A549 (cell line): ENCODE results near the gene NCAPG. TPM values are rescaled to one million over a fixed set of nuclear protein-coding genes. Genes with fewer than 3 reads are reported as not detected.
A peak's percentile ranks its signal among the peaks of the same experiment; 100 is the strongest.

ENCODE experiments used
- ATAC-seq, 2 experiments: fragments of 200-7000 bp in 1 of 2; fragments of >200 bp in 1 of 2; cut with Nextera tagmentation in 1 of 2; cut with Tn5 transposase in 1 of 2; 3 replicates each; pipeline versions ENCODE4 v1.8.0 to v1.9.1; 2018 to 2020; ENCODE audit warnings: mild to moderate bottlenecking in 1 of 2, moderate library complexity in 1 of 2
- CTCF ChIA-PET: fragments of 300-600 bp; sonication (Branson Sonifier 250); formaldehyde crosslinking; extraction: SDS; loops from one replicate; lab custom pipeline; 2021; ENCODE audit warnings: antibody characterized with exemption, inconsistent platforms; lab: Yijun Ruan, JAX
- POLR2A ChIA-PET: fragments of 350-600 bp; formaldehyde crosslinking; extraction: SDS; loops from one replicate; lab custom pipeline; 2021; ENCODE audit warnings: antibody characterized with exemption, inconsistent platforms; lab: Yijun Ruan, JAX
- DNase-seq, 2 experiments: peaks; one replicate each; pipeline versions ENCODE4 v3.0.0 to v3.0.0-alpha.2; 2011 to 2016; ENCODE audit warnings: low read depth in 1 of 2, low spot score in 1 of 2
- FAIRE-seq: peaks from 2 replicates; lab custom pipeline; 2011; peaks lifted over from hg19 to GRCh38; lab: Jason Lieb, UNC
- H3K27ac ChIP-seq, 2 experiments: fragments of >200 bp; sonication (Bioruptor Twin); formaldehyde crosslinking; 3 replicates each; pipeline ENCODE4 v1.5.1; 2016 to 2017
- H3K4me1 ChIP-seq: fragments of >200 bp; sonication (Bioruptor Twin); formaldehyde crosslinking; 3 replicates; pipeline ENCODE4 v1.6.1; 2016
- H3K4me2 ChIP-seq: fragments of >200 bp; sonication (Bioruptor Twin); formaldehyde crosslinking; 3 replicates; pipeline ENCODE4 v1.6.1; 2016
- H3K4me3 ChIP-seq: fragments of >200 bp; sonication (Bioruptor Twin); formaldehyde crosslinking; 3 replicates; pipeline ENCODE4 v1.5.1; 2016
- H3K9me3 ChIP-seq: fragments of >200 bp; sonication (Bioruptor Twin); formaldehyde crosslinking; 3 replicates; pipeline ENCODE4 v1.6.1; 2016
- BCL3 ChIP-seq: fragments of >200 bp; sonication (Bioruptor Twin); formaldehyde crosslinking; IDR thresholded peaks from 3 replicates; pipeline ENCODE4 v1.6.1; 2016
- BHLHE40 ChIP-seq: IDR thresholded peaks from 2 replicates; pipeline ENCODE4 v1.6.1; 2012; ENCODE audit warnings: low read depth, low read length, inconsistent platforms
- CBX2 ChIP-seq: fragments of 200-600 bp; sonication (generic); IDR thresholded peaks from 2 replicates; pipeline ENCODE4 v1.6.1; 2016; ENCODE audit warnings: low read depth, mild to moderate bottlenecking, borderline replicate concordance
- CHD2 ChIP-seq: fragments of 150-350 bp; IDR thresholded peaks from 2 replicates; pipeline ENCODE4 v1.6.1; 2014; ENCODE audit warnings: low read length; ENCODE audit not compliant: partially characterized antibody
- CTCF ChIP-seq: fragments of >200 bp; sonication (Bioruptor Twin); formaldehyde crosslinking; IDR thresholded peaks from 3 replicates; pipeline ENCODE4 v1.5.1; 2016
- E2F6 ChIP-seq: IDR thresholded peaks from 2 replicates; pipeline ENCODE4 v1.6.1; 2012; ENCODE audit warnings: low read depth, borderline replicate concordance
- EHMT2 ChIP-seq: fragments of 200-600 bp; sonication (generic); IDR thresholded peaks from 2 replicates; pipeline ENCODE4 v1.6.1; 2016; ENCODE audit warnings: antibody characterized with exemption, low read depth, mild to moderate bottlenecking, moderate library complexity
- EP300 ChIP-seq, 2 experiments: fragments of >200 bp; sonication (Bioruptor Twin); formaldehyde crosslinking; IDR thresholded peaks; 2 replicates in 1 of 2; 3 replicates in 1 of 2; pipeline ENCODE4 v1.6.1; 2016 to 2017
- ESRRA ChIP-seq: fragments of 150-350 bp; IDR thresholded peaks from 2 replicates; pipeline ENCODE4 v1.6.1; 2014; ENCODE audit warnings: mild to moderate bottlenecking, low read length, borderline replicate concordance
- FOSL2 ChIP-seq, 2 experiments: fragments of 450-650 bp in 1 of 2; fragments of >200 bp in 1 of 2; sonication (Bioruptor Twin) in 1 of 2; formaldehyde crosslinking; IDR thresholded peaks; 2 replicates each; pipeline versions ENCODE4 v1.5.0 to v1.6.1; 2016 to 2020; ENCODE audit warnings: mild to moderate bottlenecking in 1 of 2, moderate library complexity in 1 of 2
- FOXS1 ChIP-seq: fragments of 250-450 bp; sonication (Bioruptor Pico); IDR thresholded peaks from 2 replicates; pipeline ENCODE4 v1.5.0; 2020; ENCODE audit warnings: mild to moderate bottlenecking, moderate library complexity
- GATA3 ChIP-seq: IDR thresholded peaks from 2 replicates; pipeline ENCODE4 v1.6.1; 2012; ENCODE audit warnings: borderline replicate concordance
- HDAC2 ChIP-seq: fragments of 200-600 bp; sonication (generic); IDR thresholded peaks from 2 replicates; pipeline ENCODE4 v1.6.1; 2016
- HOXA7 ChIP-seq: fragments of 250-450 bp; sonication (Bioruptor Pico); IDR thresholded peaks from 2 replicates; pipeline ENCODE4 v1.5.0; 2020; ENCODE audit warnings: mild to moderate bottlenecking, moderate library complexity
- JUN ChIP-seq, 2 experiments: fragments of >200 bp; sonication (Bioruptor Twin); formaldehyde crosslinking; IDR thresholded peaks; 2 replicates in 1 of 2; 3 replicates in 1 of 2; pipeline ENCODE4 v1.6.1; 2016 to 2017
- JUNB ChIP-seq: fragments of >200 bp; sonication (Bioruptor Twin); formaldehyde crosslinking; IDR thresholded peaks from 2 replicates; pipeline ENCODE4 v1.6.1; 2016
- KDM5A ChIP-seq: fragments of 200-600 bp; sonication (generic); IDR thresholded peaks from 2 replicates; pipeline ENCODE4 v1.6.1; 2016; ENCODE audit warnings: antibody characterized with exemption, mild to moderate bottlenecking
- MAX ChIP-seq: IDR thresholded peaks from 2 replicates; pipeline ENCODE4 v1.6.1; 2012
- MYC ChIP-seq: IDR thresholded peaks from 2 replicates; pipeline ENCODE4 v1.6.1; 2012; ENCODE audit warnings: mild to moderate bottlenecking, inconsistent platforms, low read length, improper control_type of control experiment, borderline replicate concordance
- NFE2L2 ChIP-seq: fragments of 150-350 bp; conservative IDR thresholded peaks from 2 replicates; pipeline ENCODE4 v1.6.1; 2014; ENCODE audit warnings: low read length
- NR3C1 ChIP-seq: fragments of >200 bp; sonication (Bioruptor Twin); formaldehyde crosslinking; IDR thresholded peaks from 3 replicates; pipeline ENCODE4 v1.6.1; 2017
- PHF8 ChIP-seq: fragments of 200-600 bp; sonication (generic); IDR thresholded peaks from 2 replicates; pipeline ENCODE4 v1.6.1; 2016; ENCODE audit warnings: low read depth, mild to moderate bottlenecking, antibody characterized with exemption, moderate library complexity, borderline replicate concordance
- POLR2A ChIP-seq: IDR thresholded peaks from 2 replicates; pipeline ENCODE4 v1.6.1; 2012; ENCODE audit warnings: mild to moderate bottlenecking, low read length
- REST ChIP-seq: fragments of 200-600 bp; sonication (generic); IDR thresholded peaks from 2 replicates; pipeline ENCODE4 v1.6.1; 2016; ENCODE audit warnings: antibody characterized with exemption, mild to moderate bottlenecking, moderate library complexity
- RNF2 ChIP-seq: fragments of 200-600 bp; sonication (generic); IDR thresholded peaks from 2 replicates; pipeline ENCODE4 v1.6.1; 2016; ENCODE audit warnings: low read depth, mild to moderate bottlenecking, antibody characterized with exemption, moderate library complexity, borderline replicate concordance
- TP53 ChIP-seq: fragments of 250-450 bp; sonication (Bioruptor Pico); IDR thresholded peaks from 2 replicates; pipeline ENCODE4 v1.5.0; 2021; ENCODE audit warnings: mild to moderate bottlenecking, moderate library complexity
- ZC3H11A ChIP-seq: fragments of 450-650 bp; IDR thresholded peaks from 2 replicates; pipeline ENCODE4 v1.6.1; 2014; ENCODE audit warnings: antibody characterized with exemption, mild to moderate bottlenecking
- ZNF302 ChIP-seq: fragments of 250-450 bp; sonication (Bioruptor Pico); IDR thresholded peaks from 2 replicates; pipeline ENCODE4 v1.9.0; 2021; ENCODE audit warnings: inconsistent platforms, mild to moderate bottlenecking, moderate library complexity
- ZSCAN20 ChIP-seq: fragments of 250-450 bp; sonication (Bioruptor Pico); IDR thresholded peaks from 2 replicates; pipeline ENCODE4 v1.8.0; 2022; ENCODE audit warnings: mild to moderate bottlenecking, moderate library complexity
- WGBS: methylation state at CpG from one replicate; pipeline ENCODE4 v1.1.6; 2017; ENCODE audit errors: missing lambda C conversion rate; 5-methylcytosine and 5-hydroxymethylcytosine counted together
- polyA minus RNA-seq: library from RNA; depleted of rRNA, polyadenylated mRNA; stranded (reverse); fragments of >200 nt; gene quantifications from 2 replicates; pipeline ENCODE4 v1.2.3, GENCODE V29; 2011; rRNA and poly(A)+ RNA removed
- polyA plus RNA-seq, 4 experiments: library from polyadenylated mRNA; depleted of rRNA in 3 of 4; stranded (reverse); fragments of >200 nt; fragmentation: RNase III in 1 of 4; extraction: RNeasy Plus Mini Kit Qiagen cat#74134 plus additional on column Dnase treatment in 1 of 4; gene quantifications; 2 replicates in 3 of 4; 3 replicates in 1 of 4; pipeline ENCODE4 v1.2.3, GENCODE V29; 2011 to 2017

The NCAPG gene
- polyA plus RNA-seq (2011; rRNA removed): 22.3 and 36.4 TPM in 2 replicates
- polyA plus RNA-seq (2012; cell fraction: cytosol; rRNA removed): 7.8 and 8.5 TPM in 2 replicates
- 5.9 and 8.1 TPM in 2 replicates for polyA plus RNA-seq (2012; cell fraction: nucleus; rRNA removed)
- polyA plus RNA-seq (2017; fragmentation: RNase III; extraction: RNeasy Plus Mini Kit Qiagen cat#74134 plus additional on column Dnase treatment): 23.7 to 27.5 TPM (median 23.9 TPM) in 3 replicates
- polyA minus RNA-seq: 8.0 and 10.5 TPM in 2 replicates

GRCh38 chr4:17810260-17811077 is at the start of gene NCAPG, which contains the start of gene DCAF16:
Gene NCAPG (plus strand): TSS chr4:17810979. CDS start chr4:17811078, 99 bp downstream.
Gene DCAF16 (minus strand): TSS chr4:17810757. CDS start chr4:17804141, 6,616 bp downstream.
- peak within 1 kb of the TSS; percentile 75 for H3K4me3 ChIP-seq
- 2% methylated on average over 29 of the region's 69 CpGs for WGBS
- POLR2A ChIA-PET: interaction anchor here (0.6 kb wide), 2 partner anchors 212 to 261 kb away, joined by 3 to 5 read pairs; partner anchors contain the start of gene LCORL
- FAIRE-seq (no peak), DNase-seq (peak; percentile 81 to 99), ATAC-seq (peak; percentile 97)
- H3K9me3 ChIP-seq: no peaks in the 10 kb centered on the region
- TF ChIP-seq KDM5A (no peak), BHLHE40 (no peak), NFE2L2 (no peak), RNF2 (no peak), ZNF302 (CRISPR knock-in tag) (no peak), ZC3H11A (no peak), CHD2 (peak; percentile 99), MAX (peak; percentile 82), EP300 (IDR thresholded peaks at IDR 0.05) (no peak), BCL3 (peak; percentile 45; the same call in 1 of the 3 replicates), FOSL2 (IDR thresholded peaks at IDR 0.05) (no peak), FOSL2 (CRISPR knock-in tag; IDR thresholded peaks at IDR 0.05) (no peak), FOXS1 (CRISPR knock-in tag) (no peak), TP53 (no peak), CTCF (no peak), ZSCAN20 (no peak), REST (peak; percentile 99), ESRRA (no peak), GATA3 (no peak; the same call in 1 of the 2 replicates), CBX2 (no peak), EHMT2 (no peak), HOXA7 (CRISPR knock-in tag) (no peak), JUNB (no peak), MYC (peak; percentile 31; the same call in 1 of the 2 replicates), E2F6 (peak; percentile 93), POLR2A (peak; percentile 91), PHF8 (peak; percentile 91), HDAC2 (no peak), JUN (IDR thresholded peaks at IDR 0.05) (peak; percentile 50 to 56; a peak in 1 of 5 replicates), NR3C1 (no peak)
- H3K4me1 ChIP-seq: peaks cover 35% of the 10 kb centered on the region
- H3K4me2 ChIP-seq: peak within 1 kb of the TSS; percentile 92
- CTCF ChIA-PET: interaction anchor here (0.6 to 1.4 kb wide), 3 partner anchors 11 to 261 kb away, joined by 3 to 7 read pairs (median 4); no protein-coding TSS in a partner anchor
- peak within 1 kb of the TSS; percentile 85 to 99 for H3K27ac ChIP-seq
